HCT116 (cell line): Measurements from ENCODE around the gene SCAF1. TPM values are rescaled to one million over a fixed set of nuclear protein-coding genes. Genes with fewer than 3 reads are reported as not detected.

Experiments
- ATAC-seq: fragments of 200-7000 bp; cut with Tn5 transposase; 2 replicates; pipeline ENCODE4 v1.9.1; 2020; ENCODE audit warnings: mild to moderate bottlenecking, moderate library complexity
- BruUV-seq: library from RNA; stranded (reverse); fragments of 400-500 nt; replicated peaks from 2 replicates; lab custom pipeline; 2021; lab: Mats Ljungman, UMichigan
- CTCF ChIA-PET: fragments of 300-600 bp; sonication (Branson Sonifier 250); formaldehyde crosslinking; loops from one replicate; lab custom pipeline; 2021; ENCODE audit warnings: antibody characterized with exemption; lab: Charles Lee
- POLR2A ChIA-PET: fragments of 300-600, 350-600 bp; sonication (Branson Sonifier 250); formaldehyde crosslinking; loops from one replicate; lab custom pipeline; 2021; ENCODE audit warnings: antibody characterized with exemption; lab: Charles Lee
- RAD21 ChIA-PET, 2 experiments: fragments of 300-600 bp; sonication (Branson Sonifier 250); formaldehyde crosslinking; loops; one replicate each; lab custom pipeline; 2023; ENCODE audit warnings: low total read pairs in 2 of 2; ENCODE audit not compliant: uncharacterized antibody in 2 of 2, unreplicated experiment in 2 of 2, low non-redundant PET in 1 of 2; lab: Charles Lee
- DNase-seq: peaks from one replicate; pipeline ENCODE4 v3.0.0-alpha.2; 2010; ENCODE audit warnings: low read depth, low spot score
- H2AFZ ChIP-seq: fragments of 200-600 bp; shearing (Covaris generic), sonication (generic); 2 replicates; pipeline ENCODE4 v1.6.1; 2017; ENCODE audit warnings: low read depth, mixed run types, mixed read lengths, antibody characterized with exemption, low read length; ENCODE audit not compliant: poor library complexity, severe bottlenecking
- H3K27ac ChIP-seq: 2 replicates; pipeline ENCODE4 v1.5.1; 2012; ENCODE audit warnings: low read depth, low read length
- H3K27me3 ChIP-seq: fragments of 200-600 bp; sonication (generic); 2 replicates; pipeline ENCODE4 v1.6.1; 2016; ENCODE audit warnings: mixed run types, low read length, mixed read lengths; ENCODE audit not compliant: insufficient read depth
- H3K36me3 ChIP-seq, 2 experiments: fragments of 200-500 bp in 1 of 2; fragments of 200-600 bp in 1 of 2; sonication (Bioruptor generic) in 1 of 2; sonication (generic) in 1 of 2; 2 replicates each; pipeline versions ENCODE4 v1.5.1 to v1.6.1; 2014 to 2016; ENCODE audit warnings: low read length in 2 of 2, inconsistent platforms in 1 of 2, mixed read lengths in 1 of 2, mixed run types in 1 of 2; ENCODE audit not compliant: insufficient read depth in 2 of 2, control insufficient read depth in 1 of 2
- H3K4me1 ChIP-seq, 2 experiments: fragments of 200-600 bp in 1 of 2; sonication (generic) in 1 of 2; 2 replicates each; pipeline versions ENCODE4 v1.5.1 to v1.6.1; 2012 to 2017; ENCODE audit warnings: low read length in 2 of 2, inconsistent platforms in 1 of 2, mild to moderate bottlenecking in 1 of 2, mixed read lengths in 1 of 2, mixed run types in 1 of 2, moderate library complexity in 1 of 2; ENCODE audit not compliant: insufficient read depth in 2 of 2, control insufficient read depth in 1 of 2
- H3K4me2 ChIP-seq: fragments of 200-600 bp; sonication (generic); 2 replicates; pipeline ENCODE4 v1.6.1; 2017; ENCODE audit warnings: mixed run types, low read length, mixed read lengths
- H3K4me3 ChIP-seq, 2 experiments: fragments of 200-600 bp in 1 of 2; sonication (generic) in 1 of 2; replicated peaks in 1 of 2; 2 replicates each; pipeline ENCODE4 v1.5.1; 2011 to 2016; ENCODE audit warnings: low read length in 2 of 2, control low read depth in 1 of 2, low read depth in 1 of 2, mild to moderate bottlenecking in 1 of 2, mixed read lengths in 1 of 2, mixed run types in 1 of 2
- H3K79me2 ChIP-seq: fragments of 200-600 bp; sonication (generic); 2 replicates; pipeline ENCODE4 v1.6.1; 2017; ENCODE audit warnings: mild to moderate bottlenecking, mixed run types, low read length, moderate library complexity, mixed read lengths; ENCODE audit not compliant: insufficient read depth
- H3K9ac ChIP-seq: fragments of 200-600 bp; sonication (generic); 2 replicates; pipeline ENCODE4 v1.6.1; 2016; ENCODE audit warnings: low read length, mixed read lengths
- H3K9me2 ChIP-seq: fragments of 200-600 bp; sonication (generic), shearing (Covaris generic); 2 replicates; pipeline ENCODE4 v1.6.1; 2017; ENCODE audit warnings: mixed run types, mild to moderate bottlenecking, moderate library complexity; ENCODE audit not compliant: insufficient read depth
- H3K9me3 ChIP-seq, 2 experiments: fragments of 200-500 bp in 1 of 2; fragments of 200-600 bp in 1 of 2; sonication (Bioruptor generic) in 1 of 2; sonication (generic) in 1 of 2; 2 replicates each; pipeline ENCODE4 v1.6.1; 2014 to 2017; ENCODE audit warnings: low read length in 2 of 2, mixed read lengths in 2 of 2, inconsistent platforms in 1 of 2, low read depth in 1 of 2, mild to moderate bottlenecking in 1 of 2, mixed run types in 1 of 2, moderate library complexity in 1 of 2; ENCODE audit not compliant: control insufficient read depth in 1 of 2, insufficient read depth in 1 of 2
- H4K20me1 ChIP-seq: fragments of 200-600 bp; sonication (generic), shearing (Covaris generic); 2 replicates; pipeline ENCODE4 v1.6.1; 2017; ENCODE audit warnings: mixed run types, mild to moderate bottlenecking, moderate library complexity; ENCODE audit not compliant: insufficient read depth
- ELF1 ChIP-seq: IDR thresholded peaks from 2 replicates; pipeline ENCODE4 v1.6.1; 2012; ENCODE audit warnings: low read depth, borderline replicate concordance
- EZH2 ChIP-seq: fragments of 200-600 bp; sonication (generic); IDR thresholded peaks from 2 replicates; pipeline ENCODE4 v1.6.1; 2017; ENCODE audit warnings: antibody characterized with exemption, mixed run types
- JUND ChIP-seq: IDR thresholded peaks from 2 replicates; pipeline ENCODE4 v1.6.1; 2012
- POLR2AphosphoS5 ChIP-seq: IDR thresholded peaks from 2 replicates; pipeline ENCODE4 v1.6.1; 2011; ENCODE audit warnings: mild to moderate bottlenecking, low read depth, low read length, moderate library complexity
- RAD21 ChIP-seq: IDR thresholded peaks from 2 replicates; pipeline ENCODE4 v1.6.1; 2012; ENCODE audit warnings: low read depth, mild to moderate bottlenecking
- REST ChIP-seq: IDR thresholded peaks from 2 replicates; pipeline ENCODE4 v1.6.1; 2012; ENCODE audit warnings: low read depth
- YY1 ChIP-seq: IDR thresholded peaks from 2 replicates; pipeline ENCODE4 v1.6.1; 2011; ENCODE audit warnings: low read length, low read depth, moderate library complexity, mild to moderate bottlenecking; ENCODE audit not compliant: insufficient replicate concordance; ENCODE audit errors: extremely low read depth
- ZBTB33 ChIP-seq: IDR thresholded peaks from 2 replicates; pipeline ENCODE4 v1.6.1; 2011; ENCODE audit warnings: mild to moderate bottlenecking, low read length, moderate library complexity; ENCODE audit not compliant: insufficient replicate concordance; ENCODE audit errors: extremely low read depth
- ZFX ChIP-seq: fragments of 450-650 bp; IDR thresholded peaks from 2 replicates; pipeline ENCODE4 v1.6.1; 2017
- ZNF274 ChIP-seq: fragments of 200-500 bp; sonication (Bioruptor generic); IDR thresholded peaks from 2 replicates; pipeline ENCODE4 v1.6.1; 2014; ENCODE audit warnings: mild to moderate bottlenecking, low read depth, low read length, inconsistent platforms
- intact Hi-C: fragments of 100-400 bp; cut with micrococcal nuclease; formaldehyde crosslinking; loops from 2 replicates; pipeline ENCODE4 v1.10.0; 2022
- total RNA-seq: library from RNA; stranded (reverse); gene quantifications from one replicate; pipeline ENCODE4 v1.2.1, GENCODE V29; 2021; ENCODE audit not compliant: unreplicated experiment

The SCAF1 gene
- total RNA-seq, 1 experiment from 2014 or later: 96.8 TPM

GRCh38 chr19:49696865-49697264 lies 54.9 kb downstream of the SCAF1 start:
- H3K36me3 ChIP-seq: no peaks in the 10 kb centered on the region
- no TSS peak for BruUV-seq
- no peak overlapping the region for H3K9ac ChIP-seq
- no peak overlapping the region for H2AFZ ChIP-seq
- intact Hi-C loops: no loop called here
- no peak for ATAC-seq
- H3K4me3 ChIP-seq: no peak overlapping the region
- POLR2A ChIA-PET: no interaction called here
- no peak for DNase-seq
- no peaks in the 10 kb centered on the region for H3K9me3 ChIP-seq
- no peak overlapping the region for H3K4me2 ChIP-seq
- TF ChIP-seq JUND (no peak), REST (no peak), ZFX (no peak), ELF1 (no peak), POLR2AphosphoS5 (no peak), ZBTB33 (no peak), RAD21 (no peak), ZNF274 (no peak), YY1 (no peak), EZH2 (no peak)
- TF ChIP-seq, all 23 proteins: peak for 0
- Histone ChIP-seq H3K4me1 (peaks cover 4 to 14% of the 10 kb centered on the region in 2 experiments; a peak in 3 of 4 replicates), H3K9me2 (no peaks in the 10 kb centered on the region), H3K27me3 (no peaks in the 10 kb centered on the region), H3K27ac (no peak overlapping the region), H4K20me1 (no peaks in the 10 kb centered on the region), H3K79me2 (no peaks in the 10 kb centered on the region)
- CTCF ChIA-PET: no interaction called here
- RAD21 ChIA-PET: no interaction called here
